ENCODE measurements around the gene CXCL13.

CXCL13 gene

GRCh38 chr4:77613267-77613666 is 7.6 kb downstream of the CXCL13 start:
- no peak overlapping the region for H3K4me3 ChIP-seq (ENCODE audit: low read depth, low read length)
- no peak for TF ChIP-seq CTCF (IDR thresholded peaks at IDR 0.05; ENCODE audit: low read depth, low read length)

GRCh38 chr4:77615153-77615552 is 9.5 kb downstream of the CXCL13 start:
- no peak for TF ChIP-seq CTCF (IDR thresholded peaks at IDR 0.05; ENCODE audit: low read depth, low read length)
- no peak overlapping the region for H3K4me3 ChIP-seq (ENCODE audit: low read depth, low read length)

GRCh38 chr4:77617203-77617602 is 11.6 kb downstream of the CXCL13 start:
- no peak overlapping the region for H3K4me3 ChIP-seq (ENCODE audit: low read depth, low read length)
- no peak for TF ChIP-seq CTCF (IDR thresholded peaks at IDR 0.05; ENCODE audit: low read depth, low read length)

- peak; percentile 88 for TF ChIP-seq CTCF (IDR thresholded peaks at IDR 0.05; ENCODE audit: low read depth, low read length)
- H3K4me3 ChIP-seq (ENCODE audit: low read depth, low read length), result no peak overlapping the region
Observed at GRCh38 chr4:77618383-77619241, 13.0 kb downstream of the CXCL13 start.

- TF ChIP-seq CTCF (IDR thresholded peaks at IDR 0.05; ENCODE audit: low read depth, low read length), result no peak
Observed at GRCh38 chr4:77619408-77619807, 13.8 kb downstream of the CXCL13 start.

GRCh38 chr4:77621254-77621653 is 15.6 kb downstream of the CXCL13 start:
- no peak overlapping the region for H3K4me3 ChIP-seq (ENCODE audit: low read depth, low read length)
- TF ChIP-seq CTCF (IDR thresholded peaks at IDR 0.05; ENCODE audit: low read depth, low read length), result no peak

More at GRCh38 chr4:77619408-77619807, 13.8 kb downstream of the CXCL13 start:
- H3K4me3 ChIP-seq (ENCODE audit: low read depth, low read length), result no peak overlapping the region

GRCh38 chr4:77623091-77623490 is 17.5 kb downstream of the CXCL13 start:
- TF ChIP-seq CTCF (IDR thresholded peaks at IDR 0.05; ENCODE audit: low read depth, low read length), result no peak
- no peak overlapping the region for H3K4me3 ChIP-seq (ENCODE audit: low read depth, low read length)

Data from WI38 (cell line).